ENCODE data around the gene CRY2. TPM values are rescaled to one million over a fixed set of nuclear protein-coding genes. Genes with fewer than 3 reads are reported as not detected.

Gene CRY2
- total RNA-seq, 1 donor from 2014 or later = 8.5 TPM

- no peak for TF ChIP-seq CTCF (IDR thresholded peaks at IDR 0.05; ENCODE audit: insufficient read depth, low read length, poor library complexity, severe bottlenecking)
- no peak for DNase-seq (ENCODE audit: low read depth)
- Histone ChIP-seq H3K36me3 (ENCODE audit: control insufficient read depth, insufficient read depth, low read length) (peaks cover 2% of the 10 kb centered on the region), H3K27me3 (ENCODE audit: control insufficient read depth, insufficient read depth, low read length) (no peaks in the 10 kb centered on the region), H3K4me3 (ENCODE audit: low read depth, low read length) (no peak overlapping the region)
Observed at GRCh38 chr11:45877221-45877620, 29.9 kb downstream of the CRY2 start.

GRCh38 chr11:45877845-45878244 lies 30.6 kb downstream of the CRY2 start:
- DNase-seq (ENCODE audit: low read depth) = no peak
- Histone ChIP-seq H3K36me3 (ENCODE audit: control insufficient read depth, insufficient read depth, low read length) (peaks cover 2% of the 10 kb centered on the region), H3K4me3 (ENCODE audit: low read depth, low read length) (no peak overlapping the region), H3K27me3 (ENCODE audit: control insufficient read depth, insufficient read depth, low read length) (no peaks in the 10 kb centered on the region)
- TF ChIP-seq CTCF (IDR thresholded peaks at IDR 0.05; ENCODE audit: insufficient read depth, low read length, poor library complexity, severe bottlenecking) = no peak

GRCh38 chr11:45879803-45880686 lies 32.8 kb downstream of the CRY2 start:
- no peak for DNase-seq (ENCODE audit: low read depth)
- peaks cover 2% of the 10 kb centered on the region for H3K36me3 ChIP-seq (ENCODE audit: control insufficient read depth, insufficient read depth, low read length)
- TF ChIP-seq CTCF (IDR thresholded peaks at IDR 0.05; ENCODE audit: insufficient read depth, low read length, poor library complexity, severe bottlenecking) = no peak
- H3K4me3 ChIP-seq (ENCODE audit: low read depth, low read length) = no peak overlapping the region
- H3K27me3 ChIP-seq (ENCODE audit: control insufficient read depth, insufficient read depth, low read length) = no peaks in the 10 kb centered on the region

- TF ChIP-seq CTCF (IDR thresholded peaks at IDR 0.05; ENCODE audit: insufficient read depth, low read length, poor library complexity, severe bottlenecking) = no peak
- no peaks in the 10 kb centered on the region for H3K36me3 ChIP-seq (ENCODE audit: control insufficient read depth, insufficient read depth, low read length)
- H3K27me3 ChIP-seq (ENCODE audit: control insufficient read depth, insufficient read depth, low read length) = peaks cover 3% of the 10 kb centered on the region
- no peak overlapping the region for H3K4me3 ChIP-seq (ENCODE audit: low read depth, low read length)
- DNase-seq (ENCODE audit: low read depth) = no peak
Observed at GRCh38 chr11:45880772-45881570, 33.7 kb downstream of the CRY2 start.

GRCh38 chr11:45881708-45882368 lies 34.6 kb downstream of the CRY2 start:
- no peak for DNase-seq (ENCODE audit: low read depth)

More at GRCh38 chr11:45881708-45882368, 34.6 kb downstream of the CRY2 start:
- no peak for TF ChIP-seq CTCF (IDR thresholded peaks at IDR 0.05; ENCODE audit: insufficient read depth, low read length, poor library complexity, severe bottlenecking)
- no peak overlapping the region for H3K4me3 ChIP-seq (ENCODE audit: low read depth, low read length)
- H3K36me3 ChIP-seq (ENCODE audit: control insufficient read depth, insufficient read depth, low read length) = no peaks in the 10 kb centered on the region
- H3K27me3 ChIP-seq (ENCODE audit: control insufficient read depth, insufficient read depth, low read length) = peaks cover 10% of the 10 kb centered on the region
